COLO829 (cell line): Measurements from ENCODE around the gene ARNT2.
A peak's percentile ranks its signal among the peaks of the same experiment; 100 is the strongest.

Experiments used
- DNase-seq: peaks from one replicate; pipeline ENCODE4 v3.0.0; 2012; ENCODE audit warnings: low spot score

ARNT2 gene

GRCh38 chr15:80442728-80443403 is 38.7 kb downstream of the ARNT2 start:
- DNase-seq = no peak

- no peak for DNase-seq
Observed at GRCh38 chr15:80444680-80445251, 40.6 kb downstream of the ARNT2 start.

GRCh38 chr15:80445300-80446041 is 41.3 kb downstream of the ARNT2 start:
- DNase-seq = no peak

GRCh38 chr15:80447077-80447476 is 42.9 kb downstream of the ARNT2 start:
- no peak for DNase-seq

- DNase-seq = no peak
Observed at GRCh38 chr15:80449825-80450224, 45.6 kb downstream of the ARNT2 start.

GRCh38 chr15:80450811-80451321 is 46.7 kb downstream of the ARNT2 start:
- no peak for DNase-seq

GRCh38 chr15:80452166-80452565 is 48.0 kb downstream of the ARNT2 start:
- no peak for DNase-seq

GRCh38 chr15:80455051-80455648 is 51.0 kb downstream of the ARNT2 start:
- no peak for DNase-seq

GRCh38 chr15:80455668-80456442 is 51.7 kb downstream of the ARNT2 start:
- DNase-seq = peak; percentile 62

GRCh38 chr15:80456517-80457492 is 52.6 kb downstream of the ARNT2 start:
- no peak for DNase-seq

- DNase-seq = no peak
Observed at GRCh38 chr15:80457896-80458295, 53.7 kb downstream of the ARNT2 start.

GRCh38 chr15:80458580-80458979 is 54.4 kb downstream of the ARNT2 start:
- no peak for DNase-seq

- DNase-seq = peak; percentile 75
Observed at GRCh38 chr15:80459380-80459779, 55.2 kb downstream of the ARNT2 start.

- no peak for DNase-seq
Observed at GRCh38 chr15:80459818-80460217, 55.6 kb downstream of the ARNT2 start.

- no peak for DNase-seq
Observed at GRCh38 chr15:80461356-80462095, 57.3 kb downstream of the ARNT2 start.

- no peak for DNase-seq
Observed at GRCh38 chr15:80462111-80462510, 57.9 kb downstream of the ARNT2 start.

GRCh38 chr15:80462836-80463512 is 58.8 kb downstream of the ARNT2 start:
- no peak for DNase-seq

- no peak for DNase-seq
Observed at GRCh38 chr15:80464951-80465625, 60.9 kb downstream of the ARNT2 start.

- DNase-seq = no peak
Observed at GRCh38 chr15:80465626-80466005, 61.4 kb downstream of the ARNT2 start.
